Right lung (tissue), 5 donors: ENCODE measurements around the gene CASKIN1. TPM values are rescaled to one million over a fixed set of nuclear protein-coding genes. Genes with fewer than 3 reads are reported as not detected.
A peak's percentile ranks its signal among the peaks of the same experiment; 100 is the strongest.

Source experiments
- DNase-seq, 2 donors: peaks; one replicate each; pipeline ENCODE4 v3.0.0-alpha.2; 2013
- polyA plus RNA-seq, 5 donors: library from polyadenylated mRNA; unstranded; fragments of 120-200 nt; gene quantifications; one replicate each; pipeline versions ENCODE4 v1.2.1 to v1.2.3, GENCODE V29; 2013; ENCODE audit warnings: inconsistent platforms in 1 of 5, low replicate concordance in 1 of 5; ENCODE audit not compliant: insufficient read length in 5 of 5, insufficient read depth in 1 of 5

CASKIN1 gene
- polyA plus RNA-seq, 5 donors: 0.16 to 0.85 (median 0.50) TPM

- no peak for DNase-seq
Measured at GRCh38 chr16:2158262-2158638, 38.2 kb downstream of the CASKIN1 start.

GRCh38 chr16:2157480-2158261 lies 38.7 kb downstream of the CASKIN1 start:
- DNase-seq: no peak

- DNase-seq: no peak
Measured at GRCh38 chr16:2156849-2157224, 39.6 kb downstream of the CASKIN1 start.

GRCh38 chr16:2155977-2156848 lies 40.2 kb downstream of the CASKIN1 start:
- DNase-seq: peak in 1 of 2 donors; percentile 55

- DNase-seq: peak; percentile 100
Measured at GRCh38 chr16:2155091-2155950, 41.1 kb downstream of the CASKIN1 start, which contains the start of gene TRAF7. TRAF7 (plus strand) TSS chr16:2155782; CDS start chr16:2163921, 8,139 bp downstream.

GRCh38 chr16:2154533-2155090 lies 41.8 kb downstream of the CASKIN1 start:
- DNase-seq: no peak

- DNase-seq: no peak
Measured at GRCh38 chr16:2152695-2153506, 43.5 kb downstream of the CASKIN1 start.

GRCh38 chr16:2151188-2152091 lies 45.0 kb downstream of the CASKIN1 start:
- DNase-seq: no peak

GRCh38 chr16:2150418-2151187 lies 45.8 kb downstream of the CASKIN1 start:
- no peak for DNase-seq

- DNase-seq: no peak
Measured at GRCh38 chr16:2149630-2150417, 46.6 kb downstream of the CASKIN1 start.

- no peak for DNase-seq
Measured at GRCh38 chr16:2148714-2149629, 47.4 kb downstream of the CASKIN1 start.

- peak in 1 of 2 donors; percentile 62 for DNase-seq
Measured at GRCh38 chr16:2147981-2148671, 48.3 kb downstream of the CASKIN1 start, which contains the start of gene RAB26. RAB26 (plus strand) TSS chr16:2148625; CDS start chr16:2148784, 159 bp downstream.

- DNase-seq: no peak
Measured at GRCh38 chr16:2147378-2147777, 49.0 kb downstream of the CASKIN1 start.

- no peak for DNase-seq
Measured at GRCh38 chr16:2145843-2146242, 50.6 kb downstream of the CASKIN1 start.

- no peak for DNase-seq
Measured at GRCh38 chr16:2143878-2144485, 52.4 kb downstream of the CASKIN1 start.
